Measurements from ENCODE around the gene TPM1.
"Not testable (repeated sequence)": the region's sequence is repeated elsewhere in the genome, so short reads cannot be mapped to it uniquely, and the experiment has no call there.

TPM1 gene

DNA sequence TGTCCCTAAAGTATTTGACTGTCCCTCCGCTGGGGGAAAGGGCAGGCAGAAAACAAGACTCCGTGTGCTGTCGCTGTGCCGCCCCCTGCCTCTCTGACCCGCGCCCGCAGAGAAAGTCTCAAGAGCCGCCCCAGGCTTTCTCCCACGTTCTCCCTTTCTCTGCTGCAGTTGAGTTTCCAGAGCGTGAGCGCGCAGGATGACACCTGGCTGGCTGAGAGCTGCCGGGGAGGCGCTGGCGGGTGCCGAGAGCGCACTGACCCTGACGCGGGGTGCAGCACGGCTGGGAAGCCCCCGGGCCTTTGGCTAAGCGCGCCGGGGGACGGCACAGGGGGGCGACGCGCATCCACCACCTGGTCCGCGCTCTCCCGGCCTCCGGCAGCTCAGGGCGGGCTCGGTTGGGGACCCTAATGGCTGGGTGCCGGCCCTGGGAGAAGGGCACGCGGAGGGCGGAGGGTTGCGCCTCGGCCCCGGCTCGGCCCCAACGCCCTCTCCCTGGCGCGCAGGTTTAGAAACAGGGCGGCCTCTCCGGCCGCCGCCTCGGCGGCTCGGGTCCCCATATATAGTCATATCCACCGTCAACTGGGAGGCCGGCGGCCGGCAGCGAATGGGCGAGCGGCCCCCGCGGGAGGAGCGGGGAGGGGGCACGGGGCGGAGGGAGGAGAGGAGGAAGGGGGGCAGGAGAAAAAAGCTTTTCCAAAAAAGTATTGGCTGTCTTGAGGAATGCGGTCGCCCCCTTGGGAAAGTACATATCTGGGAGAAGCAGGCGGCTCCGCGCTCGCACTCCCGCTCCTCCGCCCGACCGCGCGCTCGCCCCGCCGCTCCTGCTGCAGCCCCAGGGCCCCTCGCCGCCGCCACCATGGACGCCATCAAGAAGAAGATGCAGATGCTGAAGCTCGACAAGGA is at the start of gene TPM1:
TPM1 (plus strand) TSS at position 774 of the 903 bp plus-strand sequence; CDS start at position 857, 83 bp downstream.
- no peak for DNase-seq (ENCODE audit: low read depth in 3 of 3, low spot score in 1 of 3)

DNA sequence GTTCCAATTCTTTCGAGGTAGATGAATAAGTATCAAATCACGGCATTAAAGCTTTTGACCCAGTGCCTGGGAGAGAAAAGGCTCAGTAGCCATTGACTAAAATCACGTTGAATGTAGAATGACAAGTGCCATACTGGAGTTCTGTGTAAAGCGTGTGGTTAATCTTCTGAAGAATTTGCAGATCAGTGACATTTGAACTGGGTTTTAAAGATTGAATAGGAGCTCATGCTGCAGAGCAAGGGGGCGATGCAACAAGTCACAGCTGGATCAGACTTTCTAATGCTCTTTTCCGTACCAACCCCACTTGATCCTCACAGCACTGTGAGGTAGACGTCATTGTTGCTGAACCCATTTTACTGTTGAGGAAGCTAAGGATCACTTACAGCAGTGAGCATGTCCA is 49.5 kb upstream of the TPM1 start:
- no peak for DNase-seq (ENCODE audit: low read depth in 3 of 3, low spot score in 1 of 3)

DNA sequence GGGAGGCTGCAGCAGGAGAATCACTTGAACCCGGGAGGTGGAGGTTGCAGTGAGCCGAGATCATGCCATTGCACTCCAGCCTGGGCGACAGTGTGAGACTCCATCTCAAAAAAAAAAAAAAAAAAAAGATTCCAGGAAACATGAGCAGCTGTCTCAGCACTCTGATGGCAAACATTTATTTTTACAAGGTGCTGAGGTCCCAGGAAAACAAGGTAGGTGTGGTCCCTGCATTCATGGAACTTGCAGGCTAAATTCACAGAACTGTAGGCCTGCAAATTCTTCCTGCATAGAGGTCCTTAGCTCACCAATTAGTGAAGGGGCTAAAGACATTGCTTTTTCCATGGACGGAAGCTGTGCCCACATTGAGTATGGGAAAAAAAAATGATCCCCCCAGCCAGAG is 48.9 kb upstream of the TPM1 start:
- not testable (repeated sequence) for DNase-seq (ENCODE audit: low read depth in 3 of 3, low spot score in 1 of 3)

DNA sequence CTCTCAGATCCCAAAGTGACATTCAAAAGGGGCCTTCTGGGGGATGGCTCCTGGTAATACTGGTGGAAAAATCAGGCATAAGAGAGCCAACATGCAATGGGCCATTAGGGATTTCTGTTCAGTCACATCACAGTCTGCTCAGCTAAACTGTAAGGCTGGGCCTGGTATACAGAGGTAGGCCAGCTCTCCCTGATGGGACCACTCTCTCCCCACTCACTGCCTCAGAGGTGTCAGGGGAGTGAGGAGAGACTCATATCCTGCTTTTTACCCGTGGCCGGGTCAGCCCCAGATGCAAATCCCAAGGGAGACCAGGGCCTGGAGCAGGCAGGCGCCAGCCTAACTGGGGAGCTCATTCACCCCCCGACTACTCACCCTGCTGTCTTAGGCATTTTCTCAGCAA is 48.1 kb upstream of the TPM1 start:
- DNase-seq (ENCODE audit: low read depth in 3 of 3, low spot score in 1 of 3) = no peak

GRCh38 chr15:62994975-62995681 is 47.4 kb upstream of the TPM1 start:
- no peak for DNase-seq (ENCODE audit: low read depth in 3 of 3, low spot score in 1 of 3)

DNA sequence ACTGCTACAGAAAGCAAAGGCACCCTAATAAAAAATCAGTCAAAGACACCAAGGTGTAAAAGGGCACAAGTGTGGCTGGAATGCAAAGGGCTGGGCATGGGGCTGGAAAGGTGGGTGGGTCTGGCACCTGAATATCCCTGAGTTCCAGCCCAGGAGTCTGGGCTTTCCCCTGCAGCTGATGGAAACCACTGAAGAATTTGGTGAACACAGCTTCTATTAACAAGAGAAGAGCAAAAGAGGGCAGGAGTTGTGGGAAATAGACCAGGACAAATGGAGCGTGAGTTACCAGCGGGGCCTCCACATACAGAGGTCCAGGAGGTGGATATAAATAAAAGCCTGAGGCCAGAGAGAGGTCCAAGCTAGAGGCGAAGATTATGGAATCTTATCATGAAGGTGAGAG is 45.1 kb upstream of the TPM1 start:
- no peak for DNase-seq (ENCODE audit: low read depth in 3 of 3, low spot score in 1 of 3)

DNA sequence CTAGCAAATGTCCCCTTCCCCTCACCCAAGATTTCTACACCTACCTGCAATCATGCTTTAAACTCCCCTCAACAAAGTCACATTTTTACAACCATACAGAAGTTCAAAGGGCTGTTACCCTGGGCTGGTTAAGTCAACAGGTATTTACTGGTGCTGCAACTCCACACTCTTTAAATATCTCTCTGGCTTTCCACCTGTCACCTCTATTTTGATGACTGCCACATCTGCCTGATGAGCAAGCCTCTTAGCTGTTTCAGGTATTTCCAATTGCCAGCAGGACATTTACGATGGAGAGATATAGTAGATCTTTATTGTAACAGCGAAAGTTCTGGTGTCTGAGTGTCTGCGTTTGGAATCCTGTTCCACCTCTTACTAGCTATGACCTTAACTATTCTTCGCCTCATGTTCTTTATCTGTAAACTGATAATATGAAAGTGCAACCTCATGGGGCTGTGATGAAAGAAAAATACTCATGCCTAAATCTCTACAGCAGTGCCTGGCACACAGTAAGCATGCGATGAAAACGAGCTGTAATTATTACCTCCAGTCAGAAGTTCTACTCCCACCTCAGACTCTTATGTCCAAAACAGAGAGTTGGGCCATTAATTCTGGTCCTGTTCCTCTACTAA is 44.2 kb upstream of the TPM1 start:
- DNase-seq (ENCODE audit: low read depth in 3 of 3, low spot score in 1 of 3) = no peak

DNA sequence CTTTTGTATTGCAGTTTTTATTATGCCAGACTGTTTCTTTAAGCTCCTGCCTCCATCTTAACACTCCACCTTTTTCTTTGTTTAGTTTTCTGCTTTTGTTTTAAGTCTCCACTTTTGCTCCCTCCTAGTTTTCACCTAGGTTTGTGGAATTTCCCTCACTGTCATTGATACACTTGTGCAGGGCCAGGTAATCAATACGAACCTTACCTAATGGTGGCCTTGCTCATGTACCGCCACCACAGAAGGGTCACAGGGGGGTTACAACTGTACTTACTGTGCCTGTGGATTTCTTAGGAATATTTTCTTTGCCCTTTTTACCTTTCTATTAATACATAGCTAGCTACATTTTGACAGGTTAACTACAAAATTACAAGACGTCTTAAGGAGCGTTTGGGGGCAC is 43.4 kb upstream of the TPM1 start:
- DNase-seq (ENCODE audit: low read depth in 3 of 3, low spot score in 1 of 3) = no peak

- DNase-seq (ENCODE audit: low read depth in 3 of 3, low spot score in 1 of 3) = no peak
Observed at GRCh38 chr15:62999923-63000561, 42.5 kb upstream of the TPM1 start.

DNA sequence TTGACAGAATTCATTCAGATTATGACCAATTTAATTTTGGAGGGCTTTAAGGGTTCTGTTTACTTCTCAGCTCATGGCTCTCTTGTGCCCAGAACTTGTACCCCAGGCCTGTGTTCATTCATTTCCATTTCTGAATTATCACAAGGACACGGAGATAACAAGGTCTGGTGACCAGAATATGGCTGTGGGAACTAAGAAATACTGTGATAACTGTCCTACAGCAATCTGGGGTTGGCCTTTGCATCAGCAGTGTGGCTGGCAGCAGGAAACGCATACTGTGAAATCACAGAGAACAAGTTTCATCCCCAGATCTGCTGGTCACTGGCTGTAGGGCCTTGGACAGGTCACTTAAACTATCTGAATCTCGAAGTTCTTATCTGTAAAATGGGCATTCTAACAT is 41.8 kb upstream of the TPM1 start:
- DNase-seq (ENCODE audit: low read depth in 3 of 3, low spot score in 1 of 3) = no peak

DNA sequence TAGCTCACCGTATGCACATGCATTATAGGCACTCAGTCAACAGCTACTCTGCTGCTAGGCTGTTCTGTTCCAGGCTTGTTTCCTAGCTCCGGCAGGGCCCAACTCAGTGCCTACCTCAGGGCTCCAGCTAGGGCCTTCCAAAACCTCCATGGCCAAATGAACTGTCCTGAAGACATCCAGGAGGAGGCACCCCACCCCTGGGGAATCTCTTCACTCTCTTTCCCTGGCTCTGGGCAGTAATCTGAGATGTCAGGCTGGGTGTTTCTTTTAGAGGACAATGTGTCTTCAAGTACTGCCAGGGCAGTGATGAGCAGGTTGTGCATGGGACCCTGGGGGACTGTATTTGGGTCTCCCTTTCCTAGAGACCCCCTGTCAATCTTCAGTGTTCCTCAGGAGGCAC is 38.3 kb upstream of the TPM1 start:
- DNase-seq (ENCODE audit: low read depth in 3 of 3, low spot score in 1 of 3) = no peak

DNA sequence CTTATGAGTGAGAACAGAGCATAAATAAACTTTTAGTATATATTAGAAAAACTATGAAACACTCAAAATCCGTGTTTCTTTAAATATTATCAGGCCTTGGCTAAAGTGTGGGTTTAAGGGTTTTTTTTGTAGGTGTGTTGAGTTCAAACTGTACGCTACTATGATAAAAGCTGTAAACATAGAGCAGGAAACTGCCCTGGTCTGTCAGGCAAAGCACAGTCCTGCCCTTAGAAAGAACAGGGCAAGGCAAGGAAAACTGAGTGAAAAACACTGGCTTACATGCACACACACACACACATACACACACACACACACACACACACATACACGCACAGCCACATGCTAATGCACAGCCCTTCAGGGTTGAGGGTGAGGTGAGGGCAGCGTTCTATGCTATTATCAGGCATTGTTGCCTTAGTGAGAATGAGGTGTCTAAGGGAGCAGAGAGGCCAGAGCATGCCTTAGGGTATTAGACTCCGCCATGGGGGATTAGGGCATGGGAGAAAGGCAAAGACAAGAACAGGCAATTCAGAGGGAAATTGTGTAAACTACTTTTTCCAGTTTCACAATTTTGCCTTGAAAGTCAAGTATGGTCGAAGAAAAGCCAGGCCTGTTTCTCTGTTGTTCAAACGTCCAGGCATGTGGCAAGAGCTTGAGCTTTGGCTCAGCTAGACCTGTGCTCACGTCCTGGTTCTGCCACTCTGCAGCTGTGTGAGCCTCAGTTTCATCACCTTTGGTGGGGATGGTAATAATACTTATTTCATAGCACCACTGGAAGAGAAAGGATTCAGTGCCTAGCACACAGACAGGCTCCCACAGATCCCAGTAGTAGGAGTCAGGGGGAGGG is 36.3 kb upstream of the TPM1 start:
- DNase-seq (ENCODE audit: low read depth in 3 of 3, low spot score in 1 of 3) = no peak

- no peak for DNase-seq (ENCODE audit: low read depth in 3 of 3, low spot score in 1 of 3)
Observed at GRCh38 chr15:63008333-63009049, 34.1 kb upstream of the TPM1 start.

- DNase-seq (ENCODE audit: low read depth in 3 of 3, low spot score in 1 of 3) = no peak
Observed at GRCh38 chr15:63010386-63010785, 32.2 kb upstream of the TPM1 start.

DNA sequence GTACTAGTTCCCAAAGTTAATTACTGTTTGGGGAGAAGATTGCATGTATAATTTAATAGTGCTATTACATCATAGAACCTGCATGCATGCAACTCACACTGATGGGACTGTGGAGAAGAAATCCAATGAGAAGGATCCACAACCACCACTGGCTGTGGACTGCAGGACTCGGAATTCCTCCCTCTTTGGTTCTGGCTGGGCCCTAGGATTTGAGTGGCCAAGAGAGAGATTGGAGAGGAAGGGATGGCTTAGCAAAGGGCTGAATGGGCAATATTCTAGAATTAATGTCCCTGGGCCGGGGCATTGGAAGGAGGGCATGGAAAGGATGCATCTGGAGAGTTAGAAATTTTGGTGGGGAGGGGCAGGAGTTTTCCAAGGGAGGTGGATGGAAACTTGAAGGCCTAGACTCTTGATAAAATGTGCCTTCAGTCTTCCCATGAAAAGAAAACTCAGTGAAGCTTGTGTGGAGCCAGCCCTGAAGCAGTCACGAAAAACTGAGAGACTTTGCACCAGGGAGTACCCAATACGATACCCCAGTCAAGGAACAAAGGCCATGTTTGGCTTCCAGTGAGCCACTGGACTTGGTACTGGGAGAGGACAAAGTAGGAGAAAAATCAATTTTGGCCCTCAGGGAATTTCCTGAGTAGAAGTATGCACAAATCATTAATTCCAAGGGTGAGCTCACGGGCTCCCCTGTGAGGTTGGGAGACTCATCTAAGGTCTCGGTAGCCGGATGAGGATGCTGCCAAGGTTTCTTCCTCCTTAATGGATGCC is 31.4 kb upstream of the TPM1 start:
- no peak for DNase-seq (ENCODE audit: low read depth in 3 of 3, low spot score in 1 of 3)

- DNase-seq (ENCODE audit: low read depth in 3 of 3, low spot score in 1 of 3) = no peak
Observed at GRCh38 chr15:63012444-63012843, 30.1 kb upstream of the TPM1 start.

- DNase-seq (ENCODE audit: low read depth in 3 of 3, low spot score in 1 of 3) = no peak
Observed at GRCh38 chr15:63013052-63013808, 29.3 kb upstream of the TPM1 start.

DNA sequence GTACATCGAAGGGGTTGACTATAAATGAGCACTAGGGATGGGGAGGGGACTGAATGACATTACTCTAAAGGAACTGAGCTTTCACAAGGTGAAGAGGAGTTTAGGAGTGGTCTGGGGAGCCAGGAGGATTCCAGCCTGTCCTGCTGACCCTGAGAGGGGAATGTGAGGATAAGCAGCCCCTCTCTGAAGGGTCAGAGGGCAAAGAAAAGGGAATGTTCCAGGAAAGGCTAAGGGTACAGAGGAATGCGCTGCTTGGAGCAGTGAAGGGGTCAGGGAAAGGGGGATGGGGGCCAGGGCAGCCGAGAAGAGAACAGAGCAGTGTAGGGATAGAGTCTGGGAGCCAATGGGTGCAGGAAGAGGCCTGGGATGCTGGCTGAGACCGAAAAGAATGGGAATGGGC is 28.0 kb upstream of the TPM1 start:
- DNase-seq (ENCODE audit: low read depth in 3 of 3, low spot score in 1 of 3) = no peak
